AG08396 (cell line): Measurements from ENCODE around the gene HOXA4.

Experiments used
- DNase-seq: peaks from one replicate; pipeline ENCODE4 v3.0.0; 2012; ENCODE audit warnings: low spot score, mixed read lengths

Gene HOXA4

DNA sequence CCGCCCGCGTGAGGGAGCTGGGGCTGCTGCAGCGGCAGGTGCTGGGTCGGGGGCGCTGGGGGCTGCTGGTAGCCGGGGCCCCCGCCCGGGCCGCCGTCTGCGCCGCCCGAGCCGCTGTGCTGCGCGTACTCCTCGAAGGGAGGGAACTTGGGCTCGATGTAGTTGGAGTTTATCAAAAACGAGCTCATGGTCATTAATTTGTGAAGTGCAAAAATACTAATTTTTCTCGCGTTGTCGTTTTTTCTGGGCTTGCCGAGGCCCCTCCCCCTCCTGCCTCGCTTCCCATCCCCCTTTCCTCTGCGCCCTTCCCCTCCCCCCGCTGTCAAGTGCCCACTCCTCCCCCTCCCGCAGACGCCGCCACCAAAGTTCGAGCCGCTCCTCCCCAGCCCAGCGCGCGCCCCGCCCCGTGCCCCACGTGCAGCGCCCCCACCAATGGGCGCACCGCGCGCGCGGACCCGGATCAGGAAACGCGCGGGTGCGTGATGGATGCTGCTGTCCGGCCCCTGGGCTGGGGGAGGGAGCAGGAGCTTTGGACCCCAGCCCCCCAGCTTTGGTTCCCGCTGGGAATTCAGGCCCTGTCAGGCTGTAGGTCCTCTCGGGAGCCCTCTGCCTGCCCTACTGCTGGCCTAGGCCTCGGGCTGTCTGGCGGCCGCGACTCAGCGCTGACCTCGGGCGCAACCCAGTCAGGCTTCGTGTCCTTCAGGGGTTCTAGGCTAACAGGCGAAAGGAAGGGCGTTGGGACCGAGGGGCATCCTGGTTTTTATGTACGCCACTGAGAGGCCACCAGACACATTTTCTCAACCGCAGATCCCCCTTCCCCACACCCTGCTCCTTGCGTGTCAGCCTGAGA lies at the start of gene HOXA4:
TSS of gene HOXA4 (minus strand) at position 218 of the 850 bp plus-strand sequence. CDS start at position 194, 24 bp downstream.
- DNase-seq = peak; percentile 96

DNA sequence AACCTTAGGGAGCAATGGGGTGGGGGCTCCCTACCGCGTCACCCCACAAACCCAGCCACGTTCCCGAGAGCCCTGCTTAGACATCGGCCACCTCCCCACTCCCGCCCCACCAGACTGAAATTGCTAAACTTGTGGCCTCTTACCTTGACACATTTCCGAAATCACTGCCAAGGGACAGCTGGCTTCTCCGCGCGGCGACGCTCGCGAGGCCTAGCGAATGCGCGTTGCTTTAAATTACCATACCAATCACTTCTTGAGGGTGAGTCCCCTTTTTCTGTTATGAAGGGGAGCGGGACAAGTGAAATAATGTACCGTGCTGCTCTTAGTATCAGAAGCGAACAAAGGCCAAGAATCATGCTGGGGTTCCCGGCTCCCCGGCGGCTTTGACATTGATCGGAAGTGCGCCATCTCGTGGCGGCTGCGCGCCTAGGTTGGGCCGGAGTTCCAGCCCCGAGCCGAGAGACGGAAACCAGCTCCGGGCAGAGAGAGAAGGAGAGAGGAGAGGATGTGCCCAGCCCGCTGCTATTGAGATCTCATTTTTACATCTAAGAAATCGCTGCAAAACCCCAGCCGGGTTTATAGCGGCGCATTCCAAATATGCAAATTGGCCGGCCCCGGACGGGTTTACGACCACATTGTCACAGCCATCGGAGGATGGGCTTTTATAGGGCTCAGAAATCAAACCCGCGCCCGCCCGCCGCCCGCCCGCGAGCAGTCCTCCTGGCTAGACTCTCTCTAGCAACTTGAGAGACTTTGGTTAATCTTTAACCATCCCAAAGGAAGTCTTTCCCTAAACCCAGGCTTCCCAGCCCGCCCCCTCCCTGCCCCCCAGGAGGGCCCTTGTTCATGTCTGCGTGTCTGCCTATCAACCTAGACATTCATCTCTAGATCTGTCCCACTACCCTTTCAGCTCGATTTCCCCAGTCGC lies 49.2 kb upstream of the HOXA4 start:
- peak; percentile 94 for DNase-seq

DNA sequence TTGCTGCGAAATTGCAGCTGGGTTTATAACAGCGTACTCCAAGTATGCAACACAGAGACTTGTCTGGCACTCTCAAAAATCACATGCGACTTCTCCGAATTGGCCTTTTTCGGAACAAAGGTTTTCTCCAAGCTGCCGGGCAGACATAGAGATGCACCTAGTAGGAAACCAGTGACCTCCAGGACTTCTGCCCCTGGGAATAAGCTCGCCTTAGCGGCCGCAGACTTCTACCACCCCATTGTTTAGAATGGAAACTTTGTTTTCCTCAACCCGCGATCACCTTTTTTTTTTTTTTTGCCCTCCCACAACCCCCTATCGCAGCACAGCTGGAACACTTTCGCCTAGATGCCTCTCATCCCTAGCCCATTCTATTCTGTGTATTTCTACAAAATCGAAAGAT lies 48.5 kb upstream of the HOXA4 start:
- DNase-seq = no peak

DNA sequence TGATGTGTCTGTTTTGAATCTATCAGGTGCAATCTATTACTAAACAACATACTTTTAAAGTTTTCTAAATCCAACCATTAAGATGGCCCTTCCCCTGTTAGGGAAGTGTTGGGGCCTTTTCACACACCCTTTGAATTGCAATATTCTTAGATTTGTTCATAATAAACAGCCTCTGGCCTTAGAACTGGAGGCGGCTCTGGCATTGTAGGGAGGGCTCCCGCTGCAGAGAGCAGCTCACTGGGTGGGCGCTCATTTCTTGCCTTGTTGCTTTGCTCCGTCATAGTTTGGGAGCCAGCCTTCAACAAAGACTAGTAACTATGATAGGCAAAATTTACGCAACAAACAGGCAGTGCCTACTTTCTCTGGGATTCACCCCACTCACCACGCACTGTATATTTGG lies 47.8 kb upstream of the HOXA4 start:
- DNase-seq = no peak

DNA sequence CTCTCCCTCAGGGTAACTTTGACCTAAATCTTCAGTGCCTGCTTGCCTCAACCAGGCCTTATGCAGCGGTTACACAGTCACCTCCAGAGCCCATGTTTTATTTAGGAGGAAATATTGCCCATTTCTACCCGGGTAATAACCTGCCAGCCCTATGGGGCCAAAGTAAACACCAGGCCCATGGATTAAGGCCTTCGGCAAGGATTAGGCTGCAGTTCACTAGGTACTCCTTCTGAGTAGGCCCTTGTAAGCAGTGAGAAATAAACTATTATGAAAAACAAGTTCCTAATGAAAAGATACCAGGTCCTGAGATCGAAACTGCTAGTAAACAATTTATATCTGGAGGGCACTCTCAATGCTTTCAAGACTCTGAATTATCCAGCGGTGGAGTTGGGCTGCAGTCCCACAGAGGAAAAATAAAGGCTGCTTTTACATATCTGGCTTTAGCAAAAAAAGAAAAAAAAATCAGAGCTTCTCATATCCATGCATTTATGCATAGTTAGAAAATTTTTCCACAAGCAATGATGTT lies 47.3 kb upstream of the HOXA4 start:
- DNase-seq = no peak

DNA sequence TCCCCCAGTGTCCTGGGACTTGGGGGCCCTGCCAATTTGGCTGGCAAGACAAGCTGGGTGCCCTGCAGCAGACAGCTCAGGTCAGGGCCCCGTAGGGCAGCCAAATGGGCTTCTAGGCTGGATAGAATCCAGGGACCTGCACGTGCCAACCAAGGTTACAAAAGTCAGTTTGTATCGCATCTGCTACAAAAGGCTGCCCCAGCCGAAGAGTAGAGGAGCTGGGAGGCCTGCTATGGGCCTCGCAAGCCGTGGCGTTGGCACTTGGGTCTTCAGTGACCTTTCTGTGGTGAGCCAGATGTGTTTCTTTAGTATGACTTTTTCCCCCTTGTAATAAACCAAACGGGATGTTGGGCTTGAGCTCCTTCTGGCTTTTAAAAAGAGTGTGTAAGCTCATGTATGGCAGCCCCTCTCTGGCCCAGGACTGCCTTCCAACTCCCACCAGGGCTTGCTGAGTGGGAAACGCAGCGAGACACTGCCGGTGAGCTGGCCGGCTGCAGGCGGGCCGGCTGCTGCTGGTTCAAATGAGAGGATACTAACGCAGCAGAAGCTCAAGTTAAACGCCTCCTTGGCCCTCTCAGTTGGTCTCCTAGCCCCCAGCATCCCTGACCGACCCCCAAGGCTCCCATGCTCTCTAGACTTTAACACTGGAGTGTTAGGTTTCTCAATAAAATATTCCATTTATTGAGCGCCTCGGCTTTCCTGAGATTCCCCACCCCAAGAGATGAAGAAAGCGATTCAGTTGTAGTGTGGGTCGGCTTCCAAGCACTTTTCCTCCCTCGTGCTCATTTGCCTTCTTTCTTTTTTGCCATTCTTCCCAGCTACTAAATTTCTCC lies 46.6 kb upstream of the HOXA4 start:
- no peak for DNase-seq

DNA sequence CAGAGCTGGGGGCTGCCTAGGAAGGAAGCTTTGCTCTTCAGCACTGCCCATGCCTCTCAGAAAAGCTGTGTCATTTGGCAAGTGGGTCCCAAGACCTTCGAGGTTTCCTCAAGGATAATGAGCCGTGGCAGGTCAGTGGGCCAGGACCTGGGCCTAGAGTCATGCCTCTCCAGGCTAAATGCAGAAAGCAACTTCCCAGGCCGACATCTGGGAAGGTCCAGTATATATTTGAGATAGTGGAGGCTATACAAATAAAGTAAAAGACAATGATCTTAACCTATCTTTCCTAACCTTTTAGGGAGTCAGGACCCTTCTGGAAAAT lies 45.9 kb upstream of the HOXA4 start:
- DNase-seq = no peak

DNA sequence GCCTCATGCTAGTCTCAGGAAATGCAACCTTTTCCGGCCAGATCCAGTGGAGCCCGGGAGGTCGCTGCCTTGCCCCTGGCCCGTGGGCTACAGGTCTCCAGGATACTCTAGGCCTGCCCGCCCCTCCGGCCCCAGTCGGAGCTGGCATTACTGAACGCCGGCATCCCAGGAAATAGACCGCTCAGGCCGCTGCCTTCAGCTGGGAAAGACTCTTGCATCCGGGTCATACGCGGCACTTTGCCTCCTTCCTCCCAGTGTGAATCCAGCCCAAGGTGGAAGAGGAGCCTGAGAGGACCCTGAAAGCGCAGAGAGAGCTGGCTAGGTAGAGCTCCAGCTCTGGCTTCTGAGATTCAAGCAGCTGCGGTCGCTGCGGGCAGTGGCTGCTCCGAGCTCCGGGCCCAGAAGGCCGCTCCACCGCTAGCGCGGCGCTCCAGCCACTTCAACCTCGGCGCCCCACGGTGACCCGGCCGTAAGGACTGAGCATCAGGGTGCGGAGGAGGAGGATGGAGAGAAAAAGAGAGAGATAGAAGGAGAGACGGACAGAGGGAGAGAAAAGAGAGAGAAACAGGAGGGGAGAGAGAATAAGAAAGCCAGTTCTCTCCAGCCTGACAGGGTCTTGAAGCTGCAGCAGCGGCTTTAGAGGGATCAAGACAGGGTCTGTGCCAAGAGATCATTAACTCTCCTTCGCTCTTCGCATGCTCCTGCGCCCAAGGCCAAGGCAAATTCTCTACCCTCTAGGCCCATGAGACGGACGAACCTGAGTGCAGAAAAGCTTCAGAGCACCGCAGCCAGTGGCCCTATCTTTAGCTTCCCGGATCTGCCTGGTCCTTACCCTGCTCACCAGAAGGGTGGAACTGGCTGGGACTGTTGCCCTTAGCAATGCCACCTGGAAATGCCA lies 45.3 kb upstream of the HOXA4 start:
- no peak for DNase-seq

DNA sequence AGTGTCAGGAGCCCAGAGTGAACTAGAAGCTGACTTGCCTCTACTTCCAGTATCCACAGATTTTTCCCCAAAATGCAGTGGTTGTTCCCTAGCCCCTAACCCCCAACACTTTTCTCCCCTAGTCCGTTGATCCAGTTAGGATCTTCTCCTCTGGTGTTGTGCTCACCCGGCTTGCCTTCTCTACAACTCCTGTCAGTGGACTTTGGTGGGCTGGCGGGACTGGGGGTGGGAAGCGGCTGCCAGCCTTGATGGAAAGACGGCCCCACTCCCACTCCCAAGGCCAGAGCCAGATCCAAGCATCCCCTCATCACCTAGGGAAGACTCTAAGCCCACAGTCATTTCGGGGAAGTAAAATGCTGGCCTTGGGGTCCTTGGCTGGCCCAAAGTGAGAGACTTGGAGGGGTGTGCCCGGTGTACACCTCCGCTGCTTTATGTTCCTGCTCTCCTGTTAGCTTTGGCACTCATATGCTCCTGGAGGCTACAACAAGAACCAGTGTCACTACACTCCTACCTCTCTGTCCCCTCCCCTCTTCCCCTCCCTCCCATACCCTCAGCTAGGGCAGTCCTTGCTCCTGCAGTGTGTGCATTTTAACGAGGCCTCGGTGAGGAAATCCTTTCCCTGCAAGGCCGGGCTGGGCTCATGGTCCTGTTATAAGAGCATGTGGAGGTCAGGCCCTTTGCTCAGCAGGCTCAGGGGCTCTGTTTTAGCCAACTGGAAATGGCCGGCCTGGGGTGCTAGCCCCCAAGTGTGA lies 44.5 kb upstream of the HOXA4 start:
- DNase-seq = no peak

DNA sequence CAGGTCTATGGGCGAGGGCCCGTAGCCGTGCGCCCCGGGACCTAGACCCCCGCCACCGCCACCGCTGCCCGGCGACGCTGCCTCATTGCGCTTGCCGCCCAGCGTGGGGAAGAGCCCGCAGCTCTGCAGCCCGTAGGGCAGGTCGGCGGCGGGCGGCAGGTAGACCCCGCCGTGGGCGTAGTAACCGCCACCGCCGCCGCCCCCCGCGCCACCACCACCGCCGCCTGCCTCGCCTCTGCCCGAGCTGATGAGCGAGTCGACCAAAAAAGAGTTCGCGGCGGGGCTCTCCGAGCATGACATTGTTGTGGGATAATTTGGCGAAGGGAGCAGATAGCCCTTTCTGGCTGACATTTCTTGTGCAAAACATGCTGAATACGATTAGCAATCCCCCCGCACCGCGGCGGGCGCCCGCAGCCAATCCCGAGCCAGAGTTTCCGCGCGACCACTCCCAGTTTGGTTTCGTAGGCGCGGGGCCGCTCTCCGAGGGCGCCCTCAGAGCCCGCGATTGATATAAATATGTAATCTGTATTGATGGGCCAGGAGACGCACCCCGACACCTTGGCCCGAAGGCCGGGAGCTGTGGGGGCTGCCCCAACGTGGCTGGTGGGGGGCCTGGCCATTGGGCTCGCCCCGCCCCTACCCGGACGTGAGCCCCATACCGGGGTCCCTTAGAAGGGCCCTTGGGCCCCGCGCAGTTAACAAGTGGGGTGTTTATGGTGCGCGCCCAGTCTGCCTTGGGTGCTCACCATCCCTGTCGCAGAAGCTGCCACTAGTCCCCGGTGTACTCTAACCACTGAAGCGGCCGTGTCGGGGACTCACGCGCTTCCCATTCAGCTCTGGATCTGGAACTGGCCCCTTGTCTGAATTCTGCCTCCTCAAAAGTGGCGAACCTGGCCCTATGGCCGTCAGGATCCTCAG lies 43.7 kb upstream of the HOXA4 start, which contains the start of gene HOXA10:
TSS of gene HOXA10 (minus strand) at position 365 of the 918 bp plus-strand sequence. CDS start at position 351, 14 bp downstream.
- no peak for DNase-seq

DNA sequence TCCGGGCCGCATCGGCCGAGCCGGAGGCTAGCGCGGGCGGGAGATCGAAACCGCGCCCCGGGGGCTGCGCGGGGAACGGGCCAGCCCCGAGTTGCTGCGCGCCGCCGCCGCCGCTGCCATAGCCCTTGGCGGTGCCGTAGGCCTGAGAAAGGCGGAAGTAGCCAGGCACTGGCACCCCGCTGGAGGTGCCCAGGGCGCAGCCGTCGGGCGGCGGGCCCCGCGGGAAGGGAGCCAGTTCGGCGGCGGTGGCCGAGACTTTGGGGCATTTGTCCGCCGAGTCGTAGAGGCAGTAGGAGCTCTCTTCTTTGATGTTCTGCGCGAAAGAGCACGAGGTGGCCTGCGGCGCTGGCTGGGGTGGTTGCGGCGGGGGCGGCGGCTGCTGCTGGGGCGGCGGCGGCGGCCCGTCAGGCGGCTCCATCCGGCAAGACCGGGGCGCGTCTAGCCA lies 43.0 kb upstream of the HOXA4 start:
- DNase-seq = no peak

DNA sequence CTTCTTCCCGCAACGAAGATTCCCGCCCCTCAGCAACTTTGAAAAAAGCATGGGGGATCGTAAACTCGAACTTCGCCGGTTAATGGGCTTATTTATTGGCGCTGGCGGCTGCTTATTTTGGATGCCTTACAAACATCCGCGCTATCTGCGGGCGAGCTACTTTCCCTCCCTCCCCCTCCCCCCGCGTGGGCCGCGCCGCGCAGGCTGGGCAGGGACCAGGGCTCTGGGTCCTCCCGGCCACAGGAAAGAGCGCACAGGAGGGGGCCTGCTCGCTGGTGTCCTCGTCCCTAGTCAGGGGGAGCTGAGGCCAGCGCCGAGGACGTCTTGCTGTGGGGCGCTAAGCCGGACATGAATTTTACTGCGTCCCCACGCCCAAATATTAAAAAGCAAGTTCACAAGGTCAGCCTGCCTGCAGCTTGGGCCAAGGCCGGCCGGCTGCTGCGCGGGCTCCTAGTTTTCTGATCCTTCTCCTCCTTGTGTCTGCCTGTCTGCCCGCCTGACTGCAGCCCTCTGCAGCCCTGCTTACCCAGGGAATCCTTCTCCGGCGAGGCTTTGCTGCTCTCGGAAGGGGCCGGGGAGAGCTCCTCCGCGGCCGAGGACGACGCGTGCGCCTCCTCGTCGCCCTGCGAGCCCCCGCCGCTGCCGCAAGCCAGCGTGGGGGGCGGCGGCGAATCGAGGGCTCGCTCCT lies 42.4 kb upstream of the HOXA4 start:
- peak; percentile 63 for DNase-seq

DNA sequence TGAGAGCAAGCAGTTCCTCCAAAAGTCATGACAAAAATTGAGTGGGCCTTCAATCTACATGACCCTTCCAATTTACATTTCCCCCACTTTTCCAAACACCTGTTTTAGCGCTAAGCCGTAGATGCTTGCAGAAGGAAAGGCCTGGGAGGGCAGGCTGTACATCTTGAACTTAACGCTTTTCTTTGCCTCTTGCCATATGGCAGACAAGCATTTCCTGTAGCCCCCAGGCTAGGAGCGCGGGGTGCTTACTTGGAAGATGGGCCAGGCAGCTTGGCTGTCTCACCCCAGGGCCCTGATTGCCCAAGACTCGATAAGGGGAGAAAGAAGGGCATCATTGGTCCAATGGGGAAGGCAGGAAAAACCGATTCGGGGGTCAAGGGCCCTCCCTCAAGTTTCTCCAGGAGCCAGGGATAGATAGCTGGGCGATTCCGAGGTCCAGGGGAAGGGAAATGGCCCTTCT lies 41.8 kb upstream of the HOXA4 start:
- DNase-seq = no peak

DNA sequence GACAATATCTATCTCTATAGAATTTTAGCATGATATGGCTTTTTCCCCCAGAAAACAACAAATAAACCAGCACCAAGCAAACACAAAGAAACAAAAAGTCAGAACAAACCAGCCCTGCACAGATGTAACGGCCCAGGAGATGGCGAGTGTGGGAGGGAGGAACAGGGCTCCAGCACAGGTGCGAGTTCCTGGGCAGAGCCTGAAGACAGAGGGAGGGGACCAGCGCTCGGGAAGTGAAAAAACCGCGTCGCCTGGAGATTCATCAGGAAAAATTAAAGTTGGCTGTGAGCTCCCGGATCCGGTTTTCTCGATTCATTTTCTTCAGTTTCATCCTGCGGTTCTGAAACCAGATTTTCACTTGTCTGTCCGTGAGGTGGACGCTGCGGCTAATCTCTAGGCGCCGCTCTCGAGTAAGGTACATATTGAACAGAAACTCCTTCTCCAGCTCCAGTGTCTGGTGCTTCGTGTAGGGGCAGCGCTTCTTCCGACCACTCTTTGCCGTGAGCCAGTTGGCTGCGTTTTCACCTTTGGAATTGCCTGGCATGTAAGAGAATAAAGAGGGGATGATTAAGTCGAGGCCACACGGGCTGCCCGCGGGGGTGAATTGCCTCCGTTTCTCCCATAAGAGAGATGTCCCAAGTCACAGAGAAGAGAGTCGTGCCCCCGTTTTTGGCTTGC lies 41.2 kb upstream of the HOXA4 start:
- DNase-seq = no peak

DNA sequence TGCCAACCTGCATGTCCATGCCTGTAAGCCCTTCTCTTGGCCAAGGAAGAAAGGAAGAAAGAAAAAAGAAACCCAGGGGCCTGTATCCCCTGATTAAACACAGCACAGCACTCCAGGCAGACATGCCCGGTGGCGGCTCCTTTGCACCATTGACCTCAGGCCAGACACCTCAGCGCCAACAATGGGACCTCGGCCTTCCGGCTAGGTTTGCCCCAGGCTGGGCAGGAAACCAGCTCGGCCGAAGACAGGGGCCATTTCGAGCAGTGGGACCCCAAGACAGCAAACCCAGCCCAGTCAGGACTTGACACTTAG lies 40.7 kb upstream of the HOXA4 start:
- no peak for DNase-seq

DNA sequence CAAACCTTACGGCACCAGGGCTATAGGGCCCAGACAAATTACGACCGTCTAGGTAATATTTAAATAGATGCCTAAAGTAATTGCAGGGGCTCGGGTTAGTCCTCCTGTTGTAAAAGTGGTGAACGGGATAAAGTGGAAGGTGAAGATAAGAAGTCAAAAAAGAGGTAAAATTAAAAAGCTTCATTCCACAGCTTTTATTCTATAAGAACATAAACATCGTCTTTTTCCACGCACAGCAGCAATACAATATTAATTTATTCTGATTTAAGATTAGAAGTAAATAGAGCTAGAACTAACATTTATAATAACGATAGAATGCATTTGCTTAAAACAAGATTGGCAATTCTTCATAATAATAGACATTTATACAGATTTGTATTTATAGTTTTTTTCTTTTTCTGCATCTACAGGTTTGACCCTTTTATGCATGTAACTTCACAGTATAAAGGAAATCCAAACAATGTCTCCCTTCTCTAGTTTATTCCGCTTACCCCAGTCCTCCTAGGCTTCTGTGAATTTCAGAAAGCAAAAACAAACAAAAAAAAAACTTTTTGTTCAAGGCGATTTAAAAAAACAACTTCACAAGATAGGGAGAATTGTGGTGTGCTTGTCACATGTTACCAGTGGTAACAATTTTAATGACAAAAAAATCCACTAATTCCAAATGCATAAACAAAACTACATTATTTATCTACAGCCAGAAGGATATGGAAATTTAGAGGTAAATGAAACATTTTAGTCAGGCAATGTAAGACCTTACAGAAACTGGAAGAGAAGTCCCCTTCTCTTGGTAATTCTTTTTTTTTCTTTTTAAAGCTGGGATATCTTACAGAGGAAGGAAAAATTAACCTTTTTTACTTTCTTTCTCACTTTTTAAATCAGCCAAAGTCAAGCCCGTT lies 40.1 kb upstream of the HOXA4 start:
- no peak for DNase-seq
